Tibial nerve (tissue), 4 donors: ENCODE data around the gene TMED10. TPM values are rescaled to one million over a fixed set of nuclear protein-coding genes. Genes with fewer than 3 reads are reported as not detected.

ENCODE experiments used
- DNase-seq, 2 donors: peaks; one replicate each; pipeline ENCODE4 v3.0.0-alpha.2; 2019; ENCODE audit warnings: low spot score in 2 of 2
- H3K27ac ChIP-seq, 4 donors: fragments of 200-600 bp; sonication (generic) in 3 of 4; one replicate each; pipeline ENCODE4 v1.5.1; 2017 to 2019; ENCODE audit warnings: mild to moderate bottlenecking in 1 of 4
- H3K27me3 ChIP-seq, 2 donors: fragments of 200-600 bp; sonication (generic) in 1 of 2; one replicate each; pipeline versions ENCODE4 v1.5.1 to v1.6.0; 2017 to 2019
- H3K36me3 ChIP-seq, 3 donors: fragments of 200-600 bp; sonication (generic); one replicate each; pipeline ENCODE4 v1.5.1; 2018 to 2019
- H3K4me1 ChIP-seq, 4 donors: fragments of 200-600 bp; sonication (generic) in 3 of 4; one replicate each; pipeline ENCODE4 v1.5.1; 2017 to 2019
- H3K4me3 ChIP-seq, 4 donors: fragments of 200-600 bp; sonication (generic) in 3 of 4; one replicate each; pipeline ENCODE4 v1.5.1; 2017 to 2019; ENCODE audit warnings: mild to moderate bottlenecking in 1 of 4, moderate library complexity in 1 of 4
- H3K9me3 ChIP-seq, 4 donors: fragments of 200-600 bp; sonication (generic) in 3 of 4; one replicate each; pipeline ENCODE4 v1.5.1; 2017 to 2019
- CTCF ChIP-seq, 5 experiments: fragments of 200-600 bp in 3 of 5; fragments of 450-650 bp in 2 of 5; sonication (generic) in 3 of 5; IDR thresholded peaks; one replicate each; pipeline ENCODE4 v1.5.1; 2016 to 2019; ENCODE audit warnings: antibody characterized with exemption in 5 of 5, mild to moderate bottlenecking in 3 of 5, moderate library complexity in 2 of 5
- EP300 ChIP-seq, 2 donors: sonication (generic); formaldehyde crosslinking; IDR thresholded peaks; one replicate each; pipeline ENCODE4 v1.6.1; 2017; ENCODE audit warnings: antibody characterized with exemption in 2 of 2, mild to moderate bottlenecking in 1 of 2
- POLR2A ChIP-seq, 2 donors: fragments of 450-650 bp; IDR thresholded peaks; one replicate each; pipeline ENCODE4 v1.6.1; 2017; ENCODE audit warnings: antibody characterized with exemption in 2 of 2, mild to moderate bottlenecking in 2 of 2, moderate library complexity in 2 of 2
- WGBS, 2 donors: methylation state at CpG; one replicate each; pipeline ENCODE4 v1.1.5; 2018; 5-methylcytosine and 5-hydroxymethylcytosine counted together
- total RNA-seq, 4 donors: library from RNA; depleted of rRNA; stranded (reverse); fragments of >200 nt; gene quantifications; one replicate each; pipeline ENCODE4 v1.1.0, GENCODE V29; 2016

The TMED10 gene
- total RNA-seq, 4 donors from 2014 or later, result 262 to 296 (median 280) TPM

GRCh38 chr14:75096959-75097358, 79.5 kb downstream of the TMED10 start:
- TF ChIP-seq POLR2A (IDR thresholded peaks at IDR 0.05), result no peak
- TF ChIP-seq EP300 (IDR thresholded peaks at IDR 0.05), result no peak
- no peak for TF ChIP-seq CTCF (IDR thresholded peaks at IDR 0.05)
- Histone ChIP-seq H3K36me3 (peaks cover 3 to 99% (median 12%) of the 10 kb centered on the region in 3 donors), H3K27ac (no peak overlapping the region), H3K4me3 (no peak overlapping the region), H3K4me1 (no peaks in the 10 kb centered on the region), H3K9me3 (no peaks in the 10 kb centered on the region), H3K27me3 (no peaks in the 10 kb centered on the region)
- WGBS, 2 donors, result 62 to 64% methylated on average over 6 of the region's 6 CpGs
- no peak for DNase-seq

GRCh38 chr14:75095690-75096089, 80.7 kb downstream of the TMED10 start:
- Histone ChIP-seq H3K27me3 (no peaks in the 10 kb centered on the region), H3K4me1 (no peaks in the 10 kb centered on the region), H3K27ac (no peak overlapping the region), H3K4me3 (no peak overlapping the region), H3K9me3 (no peaks in the 10 kb centered on the region), H3K36me3 (peaks cover 3 to 99% (median 12%) of the 10 kb centered on the region in 3 donors)
- no peak for DNase-seq
- TF ChIP-seq POLR2A (IDR thresholded peaks at IDR 0.05) (no peak), CTCF (IDR thresholded peaks at IDR 0.05) (no peak), EP300 (IDR thresholded peaks at IDR 0.05) (no peak)
- 84 to 89% methylated on average over 4 of the region's 4 CpGs for WGBS, 2 donors

- Histone ChIP-seq H3K9me3 (no peaks in the 10 kb centered on the region), H3K36me3 (peaks cover 3 to 100% (median 12%) of the 10 kb centered on the region in 3 donors), H3K27me3 (no peaks in the 10 kb centered on the region), H3K4me3 (no peak overlapping the region), H3K4me1 (no peaks in the 10 kb centered on the region), H3K27ac (no peak overlapping the region)
- WGBS, 2 donors, result 83 to 84% methylated on average over 3 of the region's 3 CpGs
- TF ChIP-seq EP300 (IDR thresholded peaks at IDR 0.05) (no peak), CTCF (IDR thresholded peaks at IDR 0.05) (no peak), POLR2A (IDR thresholded peaks at IDR 0.05) (no peak)
- DNase-seq, result no peak
Measured at GRCh38 chr14:75094896-75095295, 81.5 kb downstream of the TMED10 start.

- WGBS, 2 donors, result 75 to 77% methylated on average over 2 of the region's 2 CpGs
- peaks cover 3 to 100% (median 18%) of the 10 kb centered on the region in 3 donors for H3K36me3 ChIP-seq
- H3K4me3 ChIP-seq, result no peak overlapping the region
- no peak overlapping the region for H3K27ac ChIP-seq
- no peaks in the 10 kb centered on the region for H3K9me3 ChIP-seq
- no peaks in the 10 kb centered on the region for H3K4me1 ChIP-seq
- DNase-seq, result no peak
- no peaks in the 10 kb centered on the region for H3K27me3 ChIP-seq
- TF ChIP-seq POLR2A (IDR thresholded peaks at IDR 0.05), result no peak
- no peak for TF ChIP-seq EP300 (IDR thresholded peaks at IDR 0.05)
- no peak for TF ChIP-seq CTCF (IDR thresholded peaks at IDR 0.05)
Measured at GRCh38 chr14:75092698-75093097, 83.7 kb downstream of the TMED10 start.

GRCh38 chr14:75091251-75091650, 85.2 kb downstream of the TMED10 start:
- Histone ChIP-seq H3K9me3 (no peaks in the 10 kb centered on the region), H3K4me3 (no peak overlapping the region), H3K27me3 (no peaks in the 10 kb centered on the region), H3K4me1 (no peaks in the 10 kb centered on the region), H3K36me3 (peaks cover 6 to 100% (median 19%) of the 10 kb centered on the region in 3 donors), H3K27ac (no peak overlapping the region)
- DNase-seq, result no peak
- TF ChIP-seq POLR2A (IDR thresholded peaks at IDR 0.05), result no peak
- TF ChIP-seq EP300 (IDR thresholded peaks at IDR 0.05), result no peak
- no peak for TF ChIP-seq CTCF (IDR thresholded peaks at IDR 0.05)
- 82 to 87% methylated on average over 8 of the region's 8 CpGs for WGBS, 2 donors
